Stimulated activated CD4-positive, alpha-beta T cell treated with anti-CD3 and anti-CD28 coated beads, Interleukin-12 subunit alpha, Interleukin-12 subunit beta, amount 100 ng/mL, for 48 hours (primary cell): Measurements from ENCODE around the gene PNPLA2.

Experiments
- DNase-seq, 3 donors: peaks; one replicate each; pipeline ENCODE4 v3.0.0-alpha.2; 2020; ENCODE audit warnings: low read depth in 2 of 3, low spot score in 1 of 3

Gene PNPLA2

DNA sequence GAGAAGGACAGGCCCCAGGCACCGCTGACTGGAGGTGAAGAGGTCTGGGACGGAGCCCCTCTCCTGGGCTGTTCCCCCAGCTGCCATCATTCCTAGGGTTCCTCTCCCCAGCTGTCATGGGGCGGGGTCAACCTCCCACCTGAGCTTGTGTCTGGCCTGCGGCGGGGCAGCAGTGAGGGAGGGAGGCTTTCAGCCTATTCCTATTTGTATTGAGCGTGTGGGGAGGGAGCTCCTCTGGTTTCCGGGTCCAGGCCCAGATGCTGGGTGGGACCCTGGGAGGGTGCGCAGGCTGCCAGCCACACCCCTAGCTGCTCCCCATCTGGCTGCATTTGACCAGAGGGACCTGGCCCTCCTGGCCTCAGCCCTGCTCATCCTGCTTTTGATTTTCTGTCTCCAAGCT is 37.7 kb downstream of the PNPLA2 start:
- no peak for DNase-seq

DNA sequence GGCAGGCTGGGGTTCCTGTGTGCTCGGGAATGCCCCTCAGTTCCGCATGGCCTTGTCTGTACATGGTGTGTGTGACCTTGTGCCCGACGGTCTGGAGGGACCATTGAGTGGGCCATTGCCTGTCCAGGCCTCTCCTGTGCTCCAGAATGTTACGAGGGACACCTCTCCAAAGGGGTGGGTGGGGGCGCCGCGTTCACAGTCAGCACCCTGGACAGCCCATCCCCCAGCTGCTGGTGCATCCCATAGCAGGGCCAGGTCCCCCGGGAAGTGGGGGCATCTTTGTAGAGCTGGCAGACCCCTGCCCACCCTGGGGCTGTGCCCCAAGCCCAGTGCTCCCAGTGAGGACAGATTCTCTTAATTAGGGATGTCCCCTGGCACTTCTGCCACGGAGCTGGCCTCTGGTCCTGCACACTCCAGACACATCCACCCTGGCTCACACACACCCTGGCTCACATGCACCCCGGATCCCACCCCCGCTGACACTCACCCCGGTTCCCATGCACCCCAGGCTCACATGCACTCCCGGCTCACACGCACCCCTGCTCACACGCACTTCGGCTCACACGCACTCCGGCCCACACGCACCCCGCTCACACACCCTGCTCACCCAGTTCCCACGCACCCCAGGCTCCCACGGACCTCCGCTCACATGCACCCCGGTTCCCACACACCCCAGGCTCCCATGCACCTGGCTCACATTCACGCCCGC is 39.5 kb downstream of the PNPLA2 start:
- DNase-seq = no peak

GRCh38 chr11:858762-859339 is 40.1 kb downstream of the PNPLA2 start:
- DNase-seq = no peak

DNA sequence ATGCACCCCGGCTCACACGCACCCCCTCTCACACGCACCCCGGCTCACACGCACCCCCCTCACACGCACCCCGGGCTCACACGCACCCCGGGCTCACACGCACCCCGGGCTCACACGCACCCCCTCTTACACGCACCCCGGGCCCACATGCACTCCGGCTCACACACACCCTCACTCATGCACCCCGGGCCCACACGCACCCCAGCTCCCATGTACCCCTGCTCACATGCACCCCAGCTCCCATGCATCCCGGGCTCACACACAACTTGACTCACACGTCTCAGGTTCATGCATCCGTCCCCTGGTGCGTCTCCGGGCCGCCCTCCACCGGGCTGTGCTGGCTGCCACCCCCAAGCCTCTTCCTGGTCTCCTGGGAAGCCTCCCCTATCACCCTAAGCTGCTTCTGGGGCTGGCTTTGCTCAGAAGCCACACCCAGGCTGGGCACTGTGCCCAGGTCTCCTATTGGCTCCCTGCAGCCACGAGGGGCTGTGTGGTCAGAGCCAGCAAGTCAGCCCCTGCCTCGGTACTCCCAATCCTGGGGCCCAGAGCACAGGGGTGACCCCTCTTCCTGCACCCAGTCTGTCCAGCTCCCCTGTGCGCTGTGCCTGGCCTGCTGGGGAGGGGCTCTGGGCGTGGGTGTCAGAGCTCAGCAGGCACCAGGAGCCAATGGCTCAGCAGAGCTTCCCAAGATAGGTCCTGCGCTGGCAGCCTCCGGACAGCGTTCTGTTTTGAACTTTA is 40.8 kb downstream of the PNPLA2 start:
- no peak for DNase-seq

DNA sequence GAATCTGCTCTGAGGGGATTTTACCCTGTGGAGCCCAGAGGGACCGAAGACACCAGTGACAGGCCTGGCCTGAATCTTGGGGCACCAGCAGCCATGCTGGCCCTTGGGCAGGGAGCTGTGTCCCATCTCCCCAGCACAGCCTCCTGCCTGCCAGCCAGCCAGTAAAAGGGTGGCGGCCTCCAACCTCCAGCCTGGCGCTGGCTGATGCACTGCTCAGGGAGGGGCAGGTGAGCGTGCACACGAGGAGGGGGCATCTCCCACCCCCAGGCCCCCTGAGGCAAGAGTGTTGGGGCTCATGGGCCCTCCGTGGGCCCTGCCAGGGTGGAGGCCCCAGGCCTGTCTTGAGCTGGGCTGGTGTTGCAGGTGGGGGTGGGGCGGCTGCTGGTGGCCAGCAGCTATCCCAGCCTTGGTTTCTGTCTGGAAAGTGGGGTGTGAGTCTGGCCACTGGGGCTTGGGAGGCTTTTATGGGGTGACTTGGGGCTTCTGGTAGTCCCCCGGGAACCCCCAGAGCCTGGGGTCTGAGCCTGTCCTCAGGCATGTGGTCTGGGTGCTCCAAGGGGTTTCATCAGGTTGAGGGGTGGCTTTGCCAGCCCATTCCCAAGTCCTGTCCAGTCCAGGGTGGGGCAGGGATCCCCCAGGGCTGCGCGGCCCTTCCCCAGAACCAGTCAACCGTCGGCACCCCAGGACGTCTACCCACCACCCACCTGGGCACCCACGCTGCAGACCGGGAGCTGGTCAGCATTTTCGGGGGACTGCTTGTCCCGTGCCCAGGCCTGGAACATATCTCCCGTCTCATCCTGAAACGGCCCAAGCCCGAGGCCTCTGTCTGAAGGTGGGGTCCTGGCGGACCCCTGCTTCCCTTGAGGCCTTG is 41.8 kb downstream of the PNPLA2 start:
- DNase-seq = no peak

DNA sequence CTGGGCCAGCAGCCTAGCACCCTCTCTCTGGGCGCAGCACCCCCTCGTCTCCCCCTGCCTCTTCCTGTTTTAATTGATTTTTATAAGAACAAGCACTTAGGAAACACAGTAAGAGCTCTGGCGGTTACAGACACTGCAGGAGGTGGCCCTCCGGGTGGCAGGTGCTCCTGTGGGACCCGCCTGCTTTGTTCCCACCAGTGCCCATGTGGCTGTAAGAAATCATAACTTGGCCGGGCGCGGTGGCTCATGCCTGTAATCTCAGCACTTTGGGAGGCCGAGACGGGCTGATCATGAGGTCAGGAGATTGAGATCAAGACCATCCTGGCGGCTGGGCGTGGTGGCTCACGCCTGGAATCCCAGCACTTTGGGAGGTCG is 42.4 kb downstream of the PNPLA2 start:
- DNase-seq = no peak

GRCh38 chr11:862081-862661 is 43.5 kb downstream of the PNPLA2 start:
- DNase-seq = no peak

GRCh38 chr11:862696-863022 is 43.9 kb downstream of the PNPLA2 start:
- DNase-seq = no peak

DNA sequence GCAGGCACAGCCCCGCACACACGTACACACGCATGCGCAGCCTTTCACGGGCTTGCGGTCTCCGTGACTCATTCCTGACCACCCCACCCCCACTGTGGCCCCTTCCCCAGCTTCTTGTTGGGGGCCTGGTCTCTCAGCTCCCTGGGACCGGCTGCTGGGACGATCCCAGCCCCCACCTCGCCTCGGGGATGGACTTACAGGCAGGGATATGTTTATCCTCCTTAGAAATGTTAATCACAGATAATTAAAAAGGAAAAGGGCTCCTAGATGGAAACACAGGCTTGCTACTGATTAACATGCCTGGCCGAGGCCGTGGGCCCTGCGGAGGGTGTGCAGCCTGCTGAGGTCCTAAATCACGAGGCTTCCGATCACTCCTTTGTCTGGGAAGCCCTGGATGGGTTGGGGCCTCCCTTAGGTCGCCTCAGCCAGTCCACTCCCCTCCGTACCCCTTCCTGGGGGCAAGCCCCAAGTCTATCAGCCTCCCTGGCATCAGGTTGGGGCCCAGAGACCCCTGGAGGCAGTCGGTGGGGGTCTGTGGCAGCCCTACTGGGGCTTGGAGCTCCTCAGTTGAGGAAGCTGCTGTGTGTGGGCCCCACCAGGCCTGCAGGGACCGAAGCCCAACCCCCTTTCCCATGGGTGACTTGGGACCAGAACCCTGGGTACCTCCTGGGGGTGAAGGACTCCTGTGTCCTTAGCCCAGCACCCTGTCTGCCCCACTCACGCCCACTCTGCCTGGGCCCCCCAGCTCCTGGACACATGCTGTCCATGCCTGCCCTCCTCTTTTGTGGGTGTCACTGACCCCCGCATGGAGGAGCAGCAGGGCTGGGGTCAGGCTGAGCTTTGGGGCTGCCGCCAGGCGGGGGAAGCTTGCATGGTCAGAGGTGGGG is 44.6 kb downstream of the PNPLA2 start:
- no peak for DNase-seq

DNA sequence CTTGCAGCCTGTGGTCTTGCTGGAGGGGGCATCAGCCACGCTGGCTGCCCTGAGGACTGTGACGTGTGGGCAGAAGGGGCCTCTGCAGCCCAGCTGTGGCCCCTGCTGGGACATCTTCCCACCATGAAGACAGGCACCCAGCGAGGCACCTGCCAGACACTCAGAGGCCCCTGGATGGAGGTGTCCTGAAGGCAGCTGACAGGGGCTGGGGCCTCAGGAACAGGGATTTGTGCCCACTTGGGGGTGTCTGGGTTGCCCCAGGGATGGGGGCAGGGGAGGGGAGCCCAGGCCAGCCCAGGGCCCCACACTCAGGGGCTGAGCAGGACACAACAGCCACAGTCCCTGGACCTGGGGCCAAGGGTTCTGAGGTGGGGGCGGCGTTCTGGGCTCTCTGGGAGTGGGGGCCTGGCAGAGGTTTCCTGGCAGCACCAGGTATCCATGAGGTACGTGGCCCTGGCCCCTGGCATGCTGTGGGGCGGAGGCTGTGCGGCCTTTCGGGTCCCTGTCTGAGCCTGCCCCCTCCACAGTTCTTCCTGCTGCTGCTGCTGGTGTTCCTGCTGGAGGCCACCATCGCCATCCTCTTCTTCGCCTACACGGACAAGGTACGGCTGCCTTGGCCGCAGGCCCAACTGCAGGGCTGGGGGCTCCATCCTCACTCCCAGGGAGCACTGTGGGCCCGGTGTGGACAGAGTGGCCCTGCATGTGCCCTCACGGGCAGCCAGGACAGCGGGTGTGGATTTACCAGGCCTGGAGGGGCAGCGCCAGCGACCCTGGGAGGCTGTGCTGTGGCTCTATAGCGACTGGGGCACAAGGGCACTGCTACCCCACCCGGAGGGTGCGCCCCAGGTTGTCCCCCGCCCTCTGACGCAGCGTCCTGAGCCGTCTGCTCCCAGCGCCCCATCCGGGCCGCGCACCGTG is 45.5 kb downstream of the PNPLA2 start:
- DNase-seq = no peak

- DNase-seq = no peak
These were observed 46.2 kb downstream of the PNPLA2 start for GRCh38 chr11:864898-865297.

- no peak for DNase-seq
These were observed 47.0 kb downstream of the PNPLA2 start for GRCh38 chr11:865462-866430.

DNA sequence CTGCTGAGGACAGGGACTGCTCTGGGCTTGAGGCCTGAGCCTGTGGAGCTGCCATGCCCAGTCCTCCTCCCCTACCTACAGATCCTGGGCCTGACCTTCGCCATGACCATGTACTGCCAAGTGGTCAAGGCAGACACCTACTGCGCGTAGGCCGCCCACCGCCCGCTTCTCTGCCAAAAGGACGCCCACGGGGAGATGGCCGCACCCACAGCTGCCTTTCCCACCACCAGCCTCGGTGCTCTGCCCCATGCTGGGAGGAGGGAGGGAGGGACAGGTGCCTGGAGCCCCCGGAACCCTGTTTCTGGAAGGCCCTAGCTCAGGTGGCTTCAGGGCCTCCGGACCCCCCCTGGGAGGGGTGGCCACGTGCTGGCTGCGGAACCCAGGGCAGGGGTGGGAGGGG is 47.8 kb downstream of the PNPLA2 start:
- no peak for DNase-seq

DNA sequence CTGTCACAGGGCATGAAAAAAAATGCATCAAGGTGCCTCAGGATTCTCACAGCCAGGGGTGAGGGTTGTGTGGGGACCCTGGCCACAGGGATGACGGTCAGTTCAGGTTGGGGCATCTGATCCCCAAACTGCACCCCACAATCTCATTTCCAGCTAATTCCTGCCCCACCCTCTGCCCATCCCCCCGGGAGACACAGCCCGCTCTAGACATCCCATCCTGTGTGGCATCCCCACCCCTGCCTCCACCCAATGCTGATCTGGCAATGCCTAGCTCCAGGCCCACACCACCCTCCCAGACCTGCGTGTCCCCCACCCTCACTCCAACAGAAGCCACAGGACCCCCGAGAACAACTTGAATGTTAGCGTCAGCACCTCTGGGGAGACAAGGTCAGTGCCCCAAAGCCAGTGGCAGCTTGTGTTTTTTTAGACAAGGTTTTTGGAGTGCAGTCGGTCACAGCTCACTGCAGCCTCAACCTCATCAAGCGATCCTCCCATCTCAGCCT is 49.2 kb downstream of the PNPLA2 start:
- no peak for DNase-seq

DNA sequence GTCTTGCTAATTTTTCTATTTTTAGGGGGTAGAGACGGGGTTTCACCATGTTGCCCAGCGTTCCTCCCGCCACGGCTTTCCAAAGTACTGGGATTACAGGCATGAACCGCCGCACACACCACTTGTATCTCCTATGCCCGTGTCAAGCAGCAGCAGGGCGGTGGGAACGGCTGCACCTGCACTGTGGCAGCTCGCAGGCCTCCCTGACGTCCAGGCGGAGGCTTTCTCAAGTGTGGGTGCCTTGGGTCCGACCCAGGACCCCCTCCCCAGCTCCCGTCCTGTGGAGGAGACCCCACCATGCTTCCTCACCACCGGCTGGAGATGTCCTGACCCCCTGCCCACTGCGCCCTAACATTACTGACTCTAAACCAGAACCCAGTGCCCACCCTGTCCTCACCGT is 49.7 kb downstream of the PNPLA2 start:
- no peak for DNase-seq

GRCh38 chr11:868802-869201 is 50.1 kb downstream of the PNPLA2 start:
- DNase-seq = no peak

- DNase-seq = no peak
These were observed 50.8 kb downstream of the PNPLA2 start for GRCh38 chr11:869399-870126.

DNA sequence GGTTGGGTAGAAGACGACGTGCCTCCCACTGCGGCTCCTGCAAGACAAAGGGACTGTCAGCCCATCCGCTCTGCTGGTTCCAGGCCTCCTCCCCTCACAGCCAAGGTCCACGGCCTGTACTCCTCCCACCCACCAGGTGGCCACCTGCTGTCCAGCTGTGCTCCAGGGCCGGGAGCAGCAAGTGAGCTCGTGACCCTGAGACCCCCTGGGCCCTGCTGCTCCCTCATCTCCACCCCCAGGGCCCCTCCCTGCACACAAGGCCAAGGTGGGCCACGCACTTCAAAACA is 51.4 kb downstream of the PNPLA2 start:
- no peak for DNase-seq
